OCI-LY7 (cell line): ENCODE measurements around the gene CELF4.

Experiments used
- EZH2phosphoT487 ChIP-seq: fragments of 200-600 bp; sonication (generic); IDR thresholded peaks from 2 replicates; pipeline ENCODE4 v1.6.1; 2018; ENCODE audit warnings: low read depth, borderline replicate concordance, mild to moderate bottlenecking, mixed run types, antibody characterized with exemption, low read length, moderate library complexity, mixed read lengths
- TF ChIP-seq, protein P1 (sequence below): fragments of 200-600 bp; sonication (generic); conservative IDR thresholded peaks from 2 replicates; pipeline ENCODE4 v1.5.1; 2014; ENCODE audit warnings: mild to moderate bottlenecking, antibody characterized with exemption, low read length, moderate library complexity, mixed read lengths

DNA sequence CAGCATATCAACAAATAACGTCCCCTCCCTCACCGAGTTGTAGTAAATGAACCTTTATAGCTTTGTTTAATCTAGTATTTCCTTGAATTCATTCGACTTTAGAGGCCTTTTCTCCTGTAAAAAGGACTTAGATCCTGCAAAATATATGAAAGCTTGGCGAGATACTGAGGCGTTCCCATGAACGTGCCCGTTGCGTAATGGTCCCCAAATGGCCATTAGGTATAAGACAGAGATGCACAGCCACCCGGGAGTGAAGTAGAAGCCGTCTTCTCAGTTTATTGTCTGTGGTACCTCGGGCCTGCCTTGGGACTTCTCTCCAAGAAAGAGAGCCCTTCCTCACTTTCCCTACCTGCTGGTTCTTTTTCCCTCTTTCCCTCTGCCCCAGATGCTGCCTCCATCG, 310.6 kb downstream of the CELF4 start:
- TF ChIP-seq, protein P1, sequence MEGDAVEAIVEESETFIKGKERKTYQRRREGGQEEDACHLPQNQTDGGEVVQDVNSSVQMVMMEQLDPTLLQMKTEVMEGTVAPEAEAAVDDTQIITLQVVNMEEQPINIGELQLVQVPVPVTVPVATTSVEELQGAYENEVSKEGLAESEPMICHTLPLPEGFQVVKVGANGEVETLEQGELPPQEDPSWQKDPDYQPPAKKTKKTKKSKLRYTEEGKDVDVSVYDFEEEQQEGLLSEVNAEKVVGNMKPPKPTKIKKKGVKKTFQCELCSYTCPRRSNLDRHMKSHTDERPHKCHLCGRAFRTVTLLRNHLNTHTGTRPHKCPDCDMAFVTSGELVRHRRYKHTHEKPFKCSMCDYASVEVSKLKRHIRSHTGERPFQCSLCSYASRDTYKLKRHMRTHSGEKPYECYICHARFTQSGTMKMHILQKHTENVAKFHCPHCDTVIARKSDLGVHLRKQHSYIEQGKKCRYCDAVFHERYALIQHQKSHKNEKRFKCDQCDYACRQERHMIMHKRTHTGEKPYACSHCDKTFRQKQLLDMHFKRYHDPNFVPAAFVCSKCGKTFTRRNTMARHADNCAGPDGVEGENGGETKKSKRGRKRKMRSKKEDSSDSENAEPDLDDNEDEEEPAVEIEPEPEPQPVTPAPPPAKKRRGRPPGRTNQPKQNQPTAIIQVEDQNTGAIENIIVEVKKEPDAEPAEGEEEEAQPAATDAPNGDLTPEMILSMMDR, result no peak
- no peak for TF ChIP-seq EZH2phosphoT487
